Large intestine (tissue), 3 donors: ENCODE results near the gene ZNF783. TPM values are rescaled to one million over a fixed set of nuclear protein-coding genes. Genes with fewer than 3 reads are reported as not detected.
"Not testable (repeated sequence)": the region's sequence is repeated elsewhere in the genome, so short reads cannot be mapped to it uniquely, and the experiment has no call there.

Source experiments
- DNase-seq, 2 donors: peaks; one replicate each; pipeline versions ENCODE4 v3.0.0 to v3.0.0-alpha.2; 2013
- H3K27ac ChIP-seq: one replicate; pipeline ENCODE4 v1.5.1; 2013; ENCODE audit warnings: low read length
- H3K27me3 ChIP-seq: 2 replicates; pipeline ENCODE4 v1.6.1; 2013; ENCODE audit warnings: low read length; ENCODE audit not compliant: control insufficient read depth, insufficient read depth
- H3K36me3 ChIP-seq: 2 replicates; pipeline ENCODE4 v1.6.1; 2013; ENCODE audit warnings: low read length; ENCODE audit not compliant: control insufficient read depth, insufficient read depth
- H3K4me1 ChIP-seq: one replicate; pipeline ENCODE4 v1.6.1; 2013; ENCODE audit warnings: low read length; ENCODE audit not compliant: control insufficient read depth, insufficient read depth
- H3K4me3 ChIP-seq: one replicate; pipeline ENCODE4 v1.5.1; 2013; ENCODE audit warnings: low read length
- H3K9me3 ChIP-seq: one replicate; pipeline ENCODE4 v1.6.1; 2013; ENCODE audit warnings: mild to moderate bottlenecking, low read depth, low read length, moderate library complexity; ENCODE audit not compliant: control insufficient read depth
- WGBS: methylation state at CpG from one replicate; pipeline ENCODE4 v1.1.5; 2013; ENCODE audit warnings: low lambda C conversion rate; ENCODE audit not compliant: insufficient coverage; 5-methylcytosine and 5-hydroxymethylcytosine counted together
- polyA plus RNA-seq: library from polyadenylated mRNA; unstranded; fragments of 120-200 nt; gene quantifications from one replicate; pipeline ENCODE4 v1.2.1, GENCODE V29; 2013

Gene ZNF783
- polyA plus RNA-seq, 1 donor, result 12.1 TPM

- no peaks in the 10 kb centered on the region for H3K27me3 ChIP-seq
- H3K27ac ChIP-seq, result no peak overlapping the region
- H3K36me3 ChIP-seq, result peaks cover 38% of the 10 kb centered on the region
- no peak for DNase-seq
- H3K4me1 ChIP-seq, result no peaks in the 10 kb centered on the region
- H3K4me3 ChIP-seq, result no peak overlapping the region
- peaks cover 8% of the 10 kb centered on the region for H3K9me3 ChIP-seq
- no CpG with 5 or more reads among the region's 19 CpGs for WGBS
Measured at GRCh38 chr7:149225106-149225505, 36.9 kb upstream of the ZNF783 start.

DNA sequence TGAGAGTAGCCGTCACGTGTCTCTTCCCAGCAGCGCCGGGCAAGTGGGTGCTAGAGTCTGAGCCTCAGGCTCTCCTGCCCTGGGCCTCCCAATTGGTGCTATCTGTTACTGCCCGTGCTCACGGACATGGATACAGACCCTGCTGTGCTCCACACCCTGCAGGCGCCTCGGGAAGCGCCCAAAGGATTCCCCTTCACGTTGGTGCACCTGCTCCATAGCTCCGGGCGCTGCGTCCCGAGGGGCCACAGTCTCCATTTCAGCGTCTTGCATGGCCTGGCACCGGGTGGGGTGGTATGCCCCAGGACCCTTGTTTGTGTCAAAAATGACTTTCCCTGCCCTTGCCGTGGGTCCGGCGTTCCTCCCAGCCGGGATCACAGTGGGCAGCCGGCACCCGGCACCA is 36.3 kb upstream of the ZNF783 start:
- WGBS, result 100% methylated on average over 3 of the region's 22 CpGs
- no peaks in the 10 kb centered on the region for H3K4me1 ChIP-seq
- peaks cover 8% of the 10 kb centered on the region for H3K9me3 ChIP-seq
- DNase-seq, result no peak
- no peaks in the 10 kb centered on the region for H3K27me3 ChIP-seq
- H3K27ac ChIP-seq, result no peak overlapping the region
- H3K36me3 ChIP-seq, result peaks cover 33% of the 10 kb centered on the region
- H3K4me3 ChIP-seq, result no peak overlapping the region

DNA sequence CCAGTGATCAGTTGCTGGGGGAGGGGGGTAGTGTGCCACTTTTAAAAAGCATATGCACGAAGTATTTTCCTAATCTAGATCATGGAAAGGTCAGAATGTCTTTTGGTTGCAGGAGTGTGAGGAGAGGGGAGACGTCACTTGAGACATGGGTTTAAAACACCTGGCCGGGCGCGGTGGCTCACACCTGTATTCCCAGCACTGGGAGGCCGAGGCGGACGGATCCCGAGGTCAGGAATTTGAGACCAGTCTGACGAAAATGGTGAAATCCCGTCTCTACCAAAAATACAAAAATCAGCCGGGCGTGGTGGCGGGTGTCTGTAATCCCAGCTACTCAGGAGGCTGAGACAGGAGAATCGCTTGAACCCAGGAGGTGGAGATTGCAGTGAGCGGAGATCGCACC is 35.6 kb upstream of the ZNF783 start:
- H3K4me3 ChIP-seq, H3K27me3 ChIP-seq, H3K4me1 ChIP-seq, H3K27ac ChIP-seq, H3K9me3 ChIP-seq, DNase-seq: not testable (repeated sequence)
- WGBS, result 80% methylated on average over 1 of the region's 17 CpGs
- peaks cover 27% of the 10 kb centered on the region for H3K36me3 ChIP-seq

GRCh38 chr7:149226840-149227494 is 35.0 kb upstream of the ZNF783 start:
- Histone ChIP-seq H3K4me3 (no peak overlapping the region), H3K4me1 (no peaks in the 10 kb centered on the region), H3K27me3 (no peaks in the 10 kb centered on the region), H3K27ac (no peak overlapping the region), H3K36me3 (peaks cover 23% of the 10 kb centered on the region), H3K9me3 (peaks cover 8% of the 10 kb centered on the region)
- DNase-seq, result no peak
- WGBS, result no CpG with 5 or more reads among the region's 6 CpGs

DNA sequence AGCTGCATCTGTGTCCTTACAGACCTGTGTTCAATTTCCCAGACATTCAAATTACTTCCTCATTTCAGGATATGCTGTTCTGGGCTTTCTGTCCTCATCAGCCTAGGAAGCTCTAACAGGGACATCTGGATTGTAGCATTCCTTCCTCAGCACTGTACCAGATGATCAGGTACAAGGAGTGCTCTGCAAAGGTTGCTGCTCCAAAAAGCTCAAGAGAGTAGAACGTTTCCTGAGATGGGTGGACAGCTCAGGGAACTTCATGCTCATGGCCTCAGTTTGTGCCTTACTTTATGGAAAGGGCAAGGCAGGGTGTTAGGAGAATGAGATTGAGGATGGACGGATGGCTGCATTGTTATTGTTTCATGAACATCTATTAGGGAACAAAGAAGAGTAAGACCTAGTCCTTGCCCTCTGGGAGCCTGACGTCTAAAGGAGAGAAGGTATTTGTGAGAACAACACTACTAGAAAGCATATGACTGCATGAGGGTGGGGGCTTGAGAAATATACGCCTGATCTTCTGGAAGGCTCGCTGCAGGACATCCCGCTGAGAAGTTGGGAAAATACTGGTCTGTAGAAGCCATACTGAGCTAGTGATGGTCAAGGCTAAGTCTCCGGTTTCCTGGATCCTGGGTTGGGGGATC is 33.0 kb upstream of the ZNF783 start:
- Histone ChIP-seq H3K27ac (no peak overlapping the region), H3K9me3 (peaks cover 8% of the 10 kb centered on the region), H3K4me3 (no peak overlapping the region), H3K27me3 (no peaks in the 10 kb centered on the region), H3K36me3 (peaks cover 16% of the 10 kb centered on the region), H3K4me1 (no peaks in the 10 kb centered on the region)
- no peak for DNase-seq
- WGBS, result no CpG with 5 or more reads among the region's 7 CpGs

DNA sequence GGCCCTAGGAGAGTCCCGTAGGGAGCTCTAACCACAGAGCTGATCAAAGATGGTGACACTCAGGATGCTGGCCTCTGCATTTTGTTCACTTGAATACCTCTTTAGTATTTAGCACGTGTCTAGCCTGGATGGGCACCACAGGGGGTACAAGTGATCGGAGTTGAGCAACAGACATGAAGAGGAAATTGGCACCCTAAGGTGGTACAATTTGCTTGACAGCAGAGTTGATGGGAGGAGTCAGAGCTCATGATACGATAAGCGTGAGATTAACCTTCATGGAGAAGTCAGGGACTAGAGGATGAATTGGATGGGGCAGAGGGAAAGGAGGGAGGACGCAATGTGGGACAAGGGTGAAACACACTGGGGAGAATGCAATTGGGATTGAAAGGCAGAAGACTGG is 32.5 kb upstream of the ZNF783 start:
- no peaks in the 10 kb centered on the region for H3K4me1 ChIP-seq
- H3K9me3 ChIP-seq, result peaks cover 7% of the 10 kb centered on the region
- H3K4me3 ChIP-seq, result no peak overlapping the region
- WGBS, result 93% methylated on average over 3 of the region's 6 CpGs
- peaks cover 15% of the 10 kb centered on the region for H3K36me3 ChIP-seq
- no peaks in the 10 kb centered on the region for H3K27me3 ChIP-seq
- no peak for DNase-seq
- H3K27ac ChIP-seq, result no peak overlapping the region

DNA sequence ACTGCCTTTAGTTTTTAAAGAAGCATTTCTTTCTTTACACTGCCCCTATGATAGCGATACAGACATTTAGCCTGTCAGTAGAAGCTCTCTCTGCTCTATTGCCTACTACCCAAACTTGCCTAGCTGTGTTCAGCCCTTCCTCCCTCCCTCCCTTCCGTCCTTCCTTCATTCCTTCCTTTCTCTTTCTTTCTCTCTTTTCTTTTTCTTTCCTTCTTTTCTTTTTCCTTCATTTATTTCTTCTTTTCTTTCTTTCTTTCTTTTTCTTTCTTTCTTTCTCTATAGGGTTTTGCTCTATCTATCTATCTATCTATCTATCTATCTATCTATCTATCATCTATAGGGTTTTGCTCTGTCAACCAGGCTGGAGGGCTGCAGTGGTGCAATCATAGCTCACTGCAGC is 29.6 kb upstream of the ZNF783 start:
- DNase-seq, result no peak
- WGBS, result 85% methylated on average over 2 of the region's 2 CpGs
- Histone ChIP-seq H3K9me3 (no peaks in the 10 kb centered on the region), H3K27me3 (no peaks in the 10 kb centered on the region), H3K27ac (no peak overlapping the region), H3K4me3 (no peak overlapping the region), H3K4me1 (no peaks in the 10 kb centered on the region), H3K36me3 (no peaks in the 10 kb centered on the region)

DNA sequence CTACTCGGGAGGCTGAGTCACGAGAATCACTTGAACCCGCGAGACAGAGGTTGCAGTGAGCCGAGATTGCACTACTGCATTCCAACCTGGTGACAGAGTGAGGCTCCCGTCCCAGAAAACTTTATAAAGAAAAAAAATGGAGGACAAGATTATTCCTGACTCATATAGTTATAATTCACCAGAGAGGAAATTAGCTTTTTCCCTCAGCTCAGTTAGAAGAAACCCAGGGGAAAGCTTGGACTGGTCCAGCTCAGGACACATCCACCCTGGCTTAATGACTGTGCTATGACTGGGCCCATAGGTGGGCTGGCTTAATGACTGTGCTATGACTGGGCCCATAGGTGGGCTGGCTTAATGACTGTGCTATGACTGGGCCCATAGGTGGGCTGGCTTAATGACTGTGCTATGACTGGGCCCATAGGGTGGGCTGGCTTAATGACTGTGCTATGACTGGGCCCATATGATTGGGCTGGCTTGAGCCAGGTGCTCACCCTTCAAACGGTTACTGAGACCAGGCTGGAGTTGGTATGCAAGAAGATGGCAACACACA is 28.3 kb upstream of the ZNF783 start:
- H3K36me3 ChIP-seq, H3K27me3 ChIP-seq, H3K4me1 ChIP-seq, H3K27ac ChIP-seq, H3K4me3 ChIP-seq, DNase-seq, H3K9me3 ChIP-seq: not testable (repeated sequence)
- no CpG with 5 or more reads among the region's 7 CpGs for WGBS

DNA sequence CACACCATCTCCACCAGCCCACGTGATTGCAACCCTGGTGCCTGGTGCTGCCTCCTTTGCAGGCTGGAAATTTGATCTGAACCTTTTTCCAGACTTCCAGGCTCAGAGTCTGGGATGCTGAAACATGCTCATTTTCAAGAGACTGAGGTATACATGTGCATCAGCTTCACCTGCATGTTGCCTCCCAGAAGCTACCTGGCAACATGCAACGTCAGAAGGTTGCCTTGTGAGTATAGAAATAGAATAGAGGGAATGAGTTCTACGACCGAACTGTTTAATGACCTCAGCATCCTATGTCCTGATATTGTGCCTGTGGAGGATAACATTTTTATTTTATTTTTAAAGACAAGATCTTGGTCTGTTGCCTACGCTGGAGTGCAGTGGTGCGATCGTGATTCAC is 24.5 kb upstream of the ZNF783 start:
- no CpG with 5 or more reads among the region's 7 CpGs for WGBS
- H3K36me3 ChIP-seq, result no peaks in the 10 kb centered on the region

DNA sequence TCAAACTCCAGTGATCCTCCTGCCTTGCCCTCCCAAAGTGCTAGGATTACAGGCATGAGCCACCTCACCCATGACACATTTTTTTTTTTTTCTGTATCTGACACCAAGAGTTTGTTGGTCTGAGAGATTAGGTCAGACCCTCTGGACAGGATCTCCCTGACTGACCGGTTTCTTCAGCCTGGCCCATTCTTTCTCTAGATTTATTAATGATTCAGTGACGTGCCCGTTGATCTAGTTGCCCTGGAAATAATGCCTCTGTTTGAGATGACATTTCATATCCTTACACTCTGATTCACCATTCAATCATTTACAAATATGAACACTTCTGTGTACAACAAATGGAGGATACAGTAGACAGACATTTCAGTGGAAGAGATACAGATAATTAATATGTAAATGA is 23.9 kb upstream of the ZNF783 start:
- no peak for DNase-seq
- Histone ChIP-seq H3K36me3 (no peaks in the 10 kb centered on the region), H3K9me3 (no peaks in the 10 kb centered on the region), H3K27ac (no peak overlapping the region), H3K27me3 (no peaks in the 10 kb centered on the region), H3K4me1 (peaks cover 15% of the 10 kb centered on the region), H3K4me3 (no peak overlapping the region)
- no CpG with 5 or more reads among the region's 3 CpGs for WGBS

More for the DNA sequence above, 24.5 kb upstream of the ZNF783 start:
- no peak overlapping the region for H3K4me3 ChIP-seq
- no peaks in the 10 kb centered on the region for H3K9me3 ChIP-seq
- DNase-seq, result no peak
- H3K4me1 ChIP-seq, result peaks cover 15% of the 10 kb centered on the region
- H3K27ac ChIP-seq, result no peak overlapping the region
- no peaks in the 10 kb centered on the region for H3K27me3 ChIP-seq
